Breast epithelium (tissue), 3 donors: ENCODE results near the gene SPATA17.

Source experiments
- CTCF ChIP-seq, 3 donors: fragments of 450-650 bp; IDR thresholded peaks; one replicate each; pipeline ENCODE4 v1.5.1; 2016 to 2017; ENCODE audit warnings: antibody characterized with exemption in 3 of 3, mild to moderate bottlenecking in 3 of 3, moderate library complexity in 3 of 3
- POLR2A ChIP-seq: fragments of 450-650 bp; IDR thresholded peaks from one replicate; pipeline ENCODE4 v1.6.1; 2016; ENCODE audit warnings: antibody characterized with exemption, mild to moderate bottlenecking, moderate library complexity

GRCh38 chr1:217605390-217605789 lies 25.8 kb upstream of the SPATA17 start:
- TF ChIP-seq CTCF (IDR thresholded peaks at IDR 0.05) (no peak), POLR2A (no peak)
